Adipose tissue (tissue), 3 donors: ENCODE measurements around the gene NRBF2. TPM values are rescaled to one million over a fixed set of nuclear protein-coding genes. Genes with fewer than 3 reads are reported as not detected.

ENCODE experiments used
- H3K27ac ChIP-seq: one replicate; pipeline ENCODE4 v1.5.1; 2013; ENCODE audit warnings: low read depth, low read length
- WGBS, 3 donors: extraction: QIAGEN DNeasy Blood & Tissue Kit; methylation state at CpG; one replicate each; pipeline ENCODE4 v1.1.7; 2013; 5-methylcytosine and 5-hydroxymethylcytosine counted together
- polyA plus RNA-seq, 3 donors: library from polyadenylated mRNA; stranded (reverse); fragments of 200-250 nt; gene quantifications; one replicate each; pipeline ENCODE4 v1.2.3, GENCODE V29; 2013
- donor health status: healthy with polysubstance abuse.
- donor health status: Bipolar disorder and iron deficiency.
- donor health status: healthy.

NRBF2 gene
- polyA plus RNA-seq, 3 donors = 8.4 to 41.2 (median 32.6) TPM

DNA sequence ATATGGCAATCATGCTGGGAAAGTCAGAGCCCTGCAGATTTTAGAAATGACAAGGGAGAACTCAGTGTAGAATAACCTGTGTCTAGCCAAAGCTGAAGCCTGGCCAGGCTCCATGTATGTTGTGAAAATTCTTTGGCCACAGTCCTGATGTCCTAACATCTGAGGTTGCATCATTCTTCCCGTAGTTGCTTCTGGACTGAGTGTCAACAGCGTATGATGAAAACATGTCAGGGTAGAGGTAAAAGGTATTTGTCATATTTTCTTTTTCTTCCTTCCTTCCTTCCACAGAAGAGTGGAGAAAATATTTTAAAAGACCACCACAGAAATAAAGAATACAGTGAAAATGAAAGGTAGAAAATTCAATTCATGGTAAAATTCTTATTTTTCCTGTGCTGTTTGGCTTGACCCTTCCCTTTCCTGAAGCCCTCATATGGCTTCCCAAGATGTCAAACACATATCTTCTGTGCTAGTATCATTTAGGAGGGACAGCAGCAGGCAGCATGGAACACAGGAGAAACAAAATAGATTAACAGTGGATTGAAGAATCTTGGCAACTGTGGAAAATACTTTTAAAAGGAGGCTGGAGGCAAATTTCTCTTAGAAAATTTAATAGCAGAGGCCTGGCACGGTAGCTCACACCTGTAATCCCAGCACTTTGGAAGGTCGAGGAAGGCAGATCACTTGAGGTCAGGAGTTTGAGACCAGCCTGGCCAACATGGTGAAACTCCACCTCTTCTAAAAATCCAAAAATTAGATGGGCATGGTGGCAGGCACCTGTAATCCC, 18.9 kb upstream of the NRBF2 start:
- 39 to 52% (median 43%) methylated on average over 4 of the region's 4 CpGs for WGBS, 3 donors

DNA sequence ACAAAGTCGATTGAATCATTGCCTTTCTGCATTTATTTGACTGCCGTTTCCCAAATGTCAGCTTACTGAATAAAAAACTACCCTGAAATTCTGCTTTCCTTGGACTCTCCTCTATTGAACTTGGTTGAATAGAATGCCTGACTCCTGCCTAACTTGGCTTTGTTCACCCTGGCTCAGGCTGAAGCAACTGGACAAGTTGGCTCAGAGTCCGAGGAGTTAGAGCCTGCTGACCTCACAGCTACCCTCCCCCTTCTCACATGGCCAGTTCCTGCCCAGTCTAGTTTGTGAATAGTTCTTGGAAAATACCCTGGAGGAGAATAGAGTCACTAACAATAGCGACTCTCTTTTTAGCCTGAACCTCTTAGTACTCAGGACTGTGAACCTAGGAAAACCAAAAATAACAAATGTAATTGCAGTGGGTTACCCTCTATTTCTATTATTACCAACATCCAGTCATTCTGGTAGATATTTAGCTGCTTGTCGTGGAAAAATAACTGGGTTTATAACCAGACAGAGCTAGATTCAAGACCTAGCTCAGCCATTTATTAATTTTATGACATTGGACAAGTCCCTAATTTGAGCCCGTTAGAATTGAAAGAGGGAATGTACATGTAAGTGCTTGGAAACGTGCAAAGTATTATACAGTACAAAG, 17.3 kb upstream of the NRBF2 start:
- no peak overlapping the region for H3K27ac ChIP-seq
- 44 to 58% (median 54%) methylated on average over 7 of the region's 7 CpGs for WGBS, 3 donors

More for the DNA sequence above, 18.9 kb upstream of the NRBF2 start:
- H3K27ac ChIP-seq = no peak overlapping the region

DNA sequence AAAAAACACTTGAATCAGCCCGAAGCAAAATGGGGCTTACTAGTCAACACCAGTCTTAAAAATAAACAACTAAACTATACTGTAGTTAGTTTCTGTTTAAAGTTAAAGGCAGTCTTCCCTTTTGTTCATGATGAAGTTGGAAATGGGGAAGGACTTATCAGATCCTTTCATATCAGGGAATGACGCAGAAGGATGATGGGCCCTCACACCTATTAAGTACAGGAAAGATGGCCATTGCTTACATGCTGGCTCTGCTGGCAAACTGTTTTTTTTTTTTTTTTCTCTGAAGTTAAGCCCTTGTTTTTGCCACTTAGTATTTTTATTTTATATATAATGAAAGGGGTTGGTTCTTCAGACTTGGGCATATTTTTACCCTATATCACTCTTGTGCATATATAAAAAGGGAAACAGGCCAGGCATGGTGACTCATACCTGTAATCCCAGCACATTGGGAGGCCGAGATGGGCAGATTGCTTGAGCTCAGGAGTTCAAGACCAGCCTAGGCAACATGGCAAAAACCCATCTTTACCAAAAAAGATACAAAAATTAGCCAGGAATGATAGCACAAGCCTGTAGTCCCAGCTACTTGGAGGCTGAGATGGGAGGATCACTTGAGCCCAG, 16.6 kb upstream of the NRBF2 start:
- no peak overlapping the region for H3K27ac ChIP-seq
- WGBS, 3 donors = 84 to 93% (median 87%) methylated on average over 3 of the region's 3 CpGs

DNA sequence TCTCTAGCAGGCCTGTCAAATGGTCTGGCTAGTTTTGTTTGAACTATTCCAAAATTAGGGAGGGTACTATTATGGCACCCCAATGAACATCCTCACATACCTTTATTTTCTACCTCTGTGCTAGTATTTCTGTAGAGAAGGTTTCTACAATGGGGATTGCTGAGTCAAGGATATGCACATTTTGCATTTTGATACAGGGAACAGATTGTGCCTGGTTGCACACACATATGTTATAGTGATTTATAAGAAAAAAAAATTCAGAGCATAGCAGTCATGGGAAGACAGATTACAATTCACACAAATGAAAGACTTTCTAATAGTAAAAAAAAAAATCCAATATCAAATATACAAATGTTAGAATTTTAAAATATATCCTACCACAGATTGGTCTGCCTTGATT, 14.1 kb upstream of the NRBF2 start:
- no peak overlapping the region for H3K27ac ChIP-seq

DNA sequence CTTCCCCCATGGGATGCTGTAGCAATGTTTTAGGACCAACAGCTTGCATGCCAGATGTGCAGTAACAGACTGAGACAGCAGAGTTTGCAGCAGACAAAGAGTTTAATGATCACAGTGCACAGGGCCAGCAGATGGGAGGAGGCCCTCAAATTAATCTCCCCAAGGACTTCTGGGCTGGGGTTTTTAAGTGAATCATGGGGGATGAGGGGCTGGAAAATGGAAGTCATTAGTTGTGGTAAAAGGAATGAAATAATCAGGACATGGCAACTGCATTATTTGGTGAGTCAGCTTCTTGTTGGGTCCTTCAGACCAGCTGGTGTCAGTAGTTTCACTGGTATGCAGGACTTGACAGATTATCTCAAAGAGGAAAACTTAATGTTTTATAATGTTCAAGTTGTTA, 12.6 kb upstream of the NRBF2 start:
- H3K27ac ChIP-seq = no peak overlapping the region

DNA sequence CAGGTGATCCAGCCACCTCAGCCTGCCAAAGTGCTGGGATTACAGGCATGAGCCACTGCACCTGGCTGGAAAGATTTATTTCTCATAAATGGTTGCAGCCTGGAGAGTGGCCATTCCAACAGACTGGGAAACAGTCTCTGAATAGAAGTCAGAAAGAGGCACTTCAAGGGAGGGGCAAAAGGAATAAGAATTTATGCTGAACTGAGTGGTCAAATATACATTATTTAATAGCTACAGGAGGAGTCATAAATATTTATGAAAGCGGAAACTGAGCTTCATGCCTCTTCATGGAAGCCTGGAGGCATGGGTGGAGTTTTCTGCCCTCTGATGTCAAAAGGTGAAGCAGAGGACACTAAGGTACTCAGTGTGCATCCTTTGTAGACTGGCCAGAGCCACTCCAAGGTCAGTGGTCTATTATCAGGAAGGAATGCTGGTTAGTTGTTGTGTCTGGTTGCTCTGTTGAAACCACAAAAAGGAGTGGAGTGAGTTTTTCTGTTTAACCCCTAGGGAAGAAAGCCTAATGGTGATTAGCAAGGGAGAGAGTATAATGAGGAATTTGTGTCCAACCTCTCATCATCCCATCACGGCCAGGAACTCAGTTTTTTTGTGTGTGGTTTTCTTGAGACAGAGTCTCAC, 9.3 kb upstream of the NRBF2 start:
- 74 to 84% (median 82%) methylated on average over 2 of the region's 2 CpGs for WGBS, 3 donors

DNA sequence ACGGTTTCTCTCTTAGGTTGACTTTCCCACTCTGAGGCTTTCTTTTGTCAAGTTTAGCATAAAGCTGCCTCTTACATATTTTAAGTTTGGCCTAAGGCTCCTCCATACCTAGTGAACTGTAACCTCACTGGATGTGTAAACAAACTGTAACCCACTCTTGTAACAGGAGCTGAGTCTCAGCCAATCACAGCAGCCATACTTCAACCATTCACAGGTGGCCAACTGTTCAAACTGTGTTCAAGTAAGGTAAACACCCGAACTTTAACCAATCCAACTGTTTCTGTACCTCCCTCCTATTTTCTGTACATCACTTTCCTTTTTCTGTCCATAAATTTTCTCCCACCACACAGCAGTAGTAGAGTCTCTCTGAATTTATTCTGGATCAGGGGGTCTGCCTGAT, 7.7 kb upstream of the NRBF2 start:
- no peak overlapping the region for H3K27ac ChIP-seq
- WGBS, 3 donors = 69 to 85% (median 84%) methylated on average over 2 of the region's 2 CpGs

More for the DNA sequence above, 9.3 kb upstream of the NRBF2 start:
- H3K27ac ChIP-seq = no peak overlapping the region

DNA sequence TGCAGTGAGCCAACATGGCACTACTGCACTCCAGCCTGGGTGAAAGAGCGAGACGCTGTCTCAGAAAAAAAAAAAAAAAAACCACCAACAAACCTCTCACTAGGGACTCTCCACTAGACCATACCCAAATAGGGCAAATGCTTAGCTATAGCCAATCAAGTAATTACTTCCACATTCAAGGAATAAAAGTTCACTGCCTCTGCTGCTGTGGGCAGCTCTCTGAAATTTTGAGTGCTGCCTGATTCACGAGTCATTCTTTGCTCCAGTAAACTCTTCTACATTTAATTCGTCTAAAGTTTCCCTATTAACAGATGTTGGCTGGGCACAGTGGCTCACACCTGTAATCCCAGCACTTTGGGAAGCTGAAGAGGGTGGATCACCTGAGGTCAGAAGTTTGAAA, 4.7 kb upstream of the NRBF2 start:
- H3K27ac ChIP-seq = no peak overlapping the region
- WGBS, 3 donors = 55 to 77% (median 64%) methylated on average over 4 of the region's 4 CpGs

DNA sequence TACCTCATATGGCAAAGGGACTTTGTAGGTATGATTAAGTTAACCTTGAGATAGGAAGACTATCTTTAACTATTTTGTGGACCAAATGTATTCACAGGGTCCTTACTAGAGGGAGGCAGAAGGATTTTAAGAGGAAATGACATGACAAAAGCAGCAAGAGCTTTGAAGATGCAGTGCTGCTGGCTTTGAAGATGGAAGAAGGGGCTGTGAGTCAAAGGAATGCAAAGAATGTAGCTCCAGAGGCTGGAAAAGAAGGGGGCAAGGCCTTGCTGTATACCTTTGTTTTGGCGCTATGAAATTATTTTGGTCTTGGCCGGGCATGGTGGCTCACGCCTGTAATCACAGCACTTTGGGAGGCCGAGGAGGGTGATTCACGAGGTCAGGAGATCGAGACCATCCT, 3.2 kb upstream of the NRBF2 start:
- no peak overlapping the region for H3K27ac ChIP-seq
- 85 to 92% (median 91%) methylated on average over 4 to 6 of the region's 6 CpGs for WGBS, 3 donors

DNA sequence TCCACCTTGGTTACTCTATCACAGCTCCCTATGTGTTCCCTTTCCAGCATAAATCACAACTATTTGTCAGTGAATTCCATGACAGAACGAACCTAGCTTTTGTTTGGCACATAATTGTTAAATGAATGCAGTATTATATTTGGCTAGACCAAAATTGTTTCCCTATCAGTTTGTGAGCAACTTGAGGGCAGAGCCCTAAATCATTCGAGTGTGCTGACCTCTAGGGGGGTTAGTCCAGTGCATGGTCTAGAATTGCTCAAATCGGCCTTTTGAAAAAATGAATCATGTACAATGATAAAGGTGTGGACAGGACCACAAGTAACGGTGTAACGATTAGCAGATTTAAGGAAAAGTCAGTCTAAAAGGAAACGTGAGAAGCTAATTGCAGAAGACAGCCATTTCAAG, 475 bp upstream of the NRBF2 start:
- H3K27ac ChIP-seq = no peak overlapping the region
- 58 to 68% (median 66%) methylated on average over 6 of the region's 6 CpGs for WGBS, 3 donors

DNA sequence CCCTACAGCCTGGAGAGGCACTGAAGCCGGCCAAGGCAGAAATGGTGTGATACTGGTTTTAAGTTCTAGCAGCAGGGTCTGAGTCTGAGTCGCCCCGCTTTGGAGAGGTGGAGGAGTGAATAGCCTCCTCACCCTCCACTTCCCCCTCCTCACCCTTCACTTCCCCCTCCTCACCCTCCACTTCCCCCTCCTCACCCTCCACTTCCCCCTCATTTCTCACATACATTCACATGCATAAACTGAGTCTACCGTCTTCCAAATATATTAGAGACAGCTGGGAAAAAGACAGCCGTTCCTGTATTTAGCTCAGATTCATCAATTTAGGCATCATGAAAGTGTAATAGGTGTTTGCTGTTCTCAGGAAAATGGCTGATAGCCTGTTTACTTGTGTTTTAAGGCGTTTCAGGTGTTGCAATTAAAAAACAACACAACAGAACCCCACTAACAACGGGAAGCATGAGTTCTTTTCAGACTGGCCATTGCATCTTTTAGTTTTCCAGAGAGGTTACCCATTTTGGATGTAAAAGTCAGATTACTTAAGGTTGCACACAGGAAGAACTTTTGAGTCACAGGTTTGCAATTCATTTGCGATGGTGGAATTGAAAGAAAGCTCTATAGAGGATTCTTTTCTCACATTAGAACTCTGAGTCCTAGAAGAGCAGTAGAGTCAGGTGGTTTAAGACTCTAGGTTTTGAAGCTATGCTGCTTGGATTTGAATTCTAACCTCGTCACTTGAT, 861 bp downstream of the NRBF2 start:
- peak overlapping the region; percentile 89 for H3K27ac ChIP-seq
- WGBS, 3 donors = 4 to 15% (median 13%) methylated on average over 9 of the region's 9 CpGs

DNA sequence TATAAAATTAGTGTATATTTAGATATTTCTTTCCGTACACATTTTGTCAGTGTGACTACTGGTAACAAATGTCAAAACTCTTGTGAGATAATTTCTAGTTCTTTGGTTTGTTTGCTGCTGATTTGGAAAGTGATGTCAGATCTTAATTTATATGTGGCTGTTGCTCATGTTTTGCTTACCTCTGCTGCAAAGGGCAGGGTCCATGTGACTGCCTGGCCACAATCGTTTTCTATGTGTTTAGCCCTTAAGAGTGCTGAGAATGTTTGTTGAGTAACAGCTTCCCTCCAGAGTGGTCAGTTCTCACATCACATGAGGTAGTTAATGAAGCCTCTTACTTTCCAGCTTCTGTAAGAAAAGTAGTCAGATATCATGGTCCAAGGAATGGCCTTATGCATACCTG, 4.2 kb downstream of the NRBF2 start:
- H3K27ac ChIP-seq = no peak overlapping the region
- WGBS, 3 donors = 46 to 57% (median 56%) methylated on average over 2 of the region's 2 CpGs

DNA sequence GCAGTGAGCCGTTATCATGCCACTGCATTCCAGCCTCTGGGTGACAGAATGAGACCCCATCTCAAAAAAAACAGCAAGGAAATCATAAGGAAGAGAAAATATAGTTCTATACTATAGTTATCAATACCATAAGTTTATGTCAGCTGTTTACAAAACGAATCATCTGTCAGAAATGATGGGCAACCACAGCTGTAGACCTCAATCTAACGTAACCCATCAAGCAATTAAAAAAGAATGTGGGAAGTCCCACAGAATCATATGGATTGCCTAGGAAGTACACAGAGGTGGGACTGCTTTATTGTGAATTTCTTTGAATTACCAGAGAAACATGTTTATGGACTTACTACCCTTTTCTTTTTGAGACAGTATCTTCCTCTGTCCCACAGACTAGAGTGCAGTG, 6.9 kb downstream of the NRBF2 start:
- WGBS, 3 donors = 82 to 88% (median 82%) methylated on average over 3 of the region's 3 CpGs
- H3K27ac ChIP-seq = no peak overlapping the region

DNA sequence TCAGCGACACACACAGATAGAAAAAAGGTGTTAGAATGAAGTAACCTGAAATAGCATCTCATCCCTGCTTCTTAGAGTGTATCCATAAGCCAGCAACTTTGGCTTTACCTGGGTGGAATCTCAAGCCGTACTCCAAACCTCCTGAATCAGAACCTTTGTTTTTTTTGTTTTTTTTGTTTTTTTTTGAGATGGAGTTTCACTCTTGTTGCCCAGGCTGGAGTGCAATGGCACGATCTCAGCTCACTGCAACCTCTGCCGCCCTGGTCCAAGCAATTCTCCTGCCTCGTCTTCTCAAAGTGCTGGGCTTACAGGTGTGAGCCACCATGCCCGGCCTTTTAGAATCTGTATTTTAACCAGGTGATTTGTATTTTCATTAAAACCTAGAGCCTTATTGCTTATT, 9.0 kb downstream of the NRBF2 start:
- H3K27ac ChIP-seq = no peak overlapping the region
- WGBS, 3 donors = 92 to 96% (median 94%) methylated on average over 6 of the region's 6 CpGs

DNA sequence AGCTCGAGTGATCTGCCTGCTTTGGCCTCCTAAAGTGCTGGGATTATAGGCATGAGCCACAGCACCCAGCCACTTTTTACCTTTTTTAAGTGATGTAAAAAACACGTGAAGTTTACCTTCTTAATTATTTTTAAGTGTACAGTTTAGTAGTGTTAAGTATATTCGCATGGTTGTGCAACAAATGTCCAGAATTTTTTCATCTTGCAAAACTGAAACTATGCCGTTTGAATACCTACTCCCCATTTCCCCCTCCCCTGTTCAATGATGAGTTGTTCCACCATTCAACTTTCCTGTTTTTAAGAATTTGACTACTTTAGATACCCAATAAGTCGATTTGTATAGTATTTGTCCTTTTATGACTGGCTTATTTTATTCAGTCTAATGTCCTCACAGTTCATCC, 10.9 kb downstream of the NRBF2 start:
- 54 to 77% (median 56%) methylated on average over 5 of the region's 5 CpGs for WGBS, 3 donors
- H3K27ac ChIP-seq = no peak overlapping the region

DNA sequence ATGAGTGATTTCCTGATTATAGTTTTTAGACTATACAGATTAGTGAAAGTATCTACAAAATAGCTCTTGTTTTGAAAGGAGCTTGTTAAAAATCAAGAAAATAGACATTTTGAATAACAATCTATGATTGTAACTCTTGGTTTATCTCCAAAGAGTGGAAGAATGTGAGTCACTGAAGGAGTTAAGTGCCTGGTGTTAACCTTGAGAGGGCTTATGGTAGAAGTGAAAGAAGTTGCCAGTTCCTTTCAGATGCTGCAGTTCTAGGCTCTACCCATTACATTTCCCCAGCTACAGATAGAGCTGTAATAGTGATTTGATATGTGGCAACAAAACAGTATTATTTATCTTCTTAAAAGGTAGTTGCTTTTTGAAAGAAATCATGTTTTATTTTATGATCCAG, 12.7 kb downstream of the NRBF2 start:
- no peak overlapping the region for H3K27ac ChIP-seq

DNA sequence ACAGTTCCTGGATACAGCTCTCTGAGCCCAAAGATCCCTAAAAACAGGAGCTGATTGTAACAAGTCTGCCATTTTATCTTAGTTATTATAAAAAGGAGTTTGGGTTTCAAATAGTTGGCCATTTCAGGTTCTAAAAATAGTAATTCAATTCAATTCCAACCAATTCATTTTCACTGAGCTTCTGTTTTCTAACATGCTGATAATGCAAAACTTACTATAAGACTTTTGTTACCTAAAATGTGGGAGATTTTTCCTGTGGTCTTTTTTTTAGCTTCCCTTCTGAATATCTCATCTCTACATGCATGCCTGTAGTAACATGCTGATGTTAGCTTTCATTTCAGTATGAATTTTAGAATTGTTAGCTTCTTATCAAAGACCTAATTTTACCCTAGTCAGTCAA, 13.4 kb downstream of the NRBF2 start:
- no peak overlapping the region for H3K27ac ChIP-seq

DNA sequence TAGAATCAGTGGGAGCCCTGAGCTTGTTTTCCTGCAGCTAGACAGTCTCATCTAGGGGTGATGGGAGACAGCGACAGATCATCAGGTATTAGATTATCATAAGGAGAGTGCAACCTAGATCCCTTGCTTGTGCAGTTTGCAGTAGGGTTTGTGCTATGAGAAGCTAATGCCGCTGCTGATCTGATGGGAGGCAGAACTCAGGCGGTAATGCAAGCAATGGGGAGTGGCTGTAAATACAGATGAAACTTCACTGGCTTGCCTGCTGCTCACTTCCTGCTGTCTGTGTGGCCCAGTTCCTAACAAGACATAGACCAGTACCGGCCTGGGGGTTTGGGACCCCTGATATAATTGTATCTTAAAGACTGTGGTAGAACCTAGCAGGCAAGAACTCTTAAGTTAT, 17.6 kb downstream of the NRBF2 start:
- WGBS, 3 donors = 93 to 97% (median 94%) methylated on average over 4 of the region's 4 CpGs
- no peak overlapping the region for H3K27ac ChIP-seq
